Measurements from ENCODE around the gene YPEL4. TPM values are rescaled to one million over a fixed set of nuclear protein-coding genes. Genes with fewer than 3 reads are reported as not detected.
A peak's percentile ranks its signal among the peaks of the same experiment; 100 is the strongest.

YPEL4 gene
- polyA plus RNA-seq, 1 donor: 5.1 TPM

DNA sequence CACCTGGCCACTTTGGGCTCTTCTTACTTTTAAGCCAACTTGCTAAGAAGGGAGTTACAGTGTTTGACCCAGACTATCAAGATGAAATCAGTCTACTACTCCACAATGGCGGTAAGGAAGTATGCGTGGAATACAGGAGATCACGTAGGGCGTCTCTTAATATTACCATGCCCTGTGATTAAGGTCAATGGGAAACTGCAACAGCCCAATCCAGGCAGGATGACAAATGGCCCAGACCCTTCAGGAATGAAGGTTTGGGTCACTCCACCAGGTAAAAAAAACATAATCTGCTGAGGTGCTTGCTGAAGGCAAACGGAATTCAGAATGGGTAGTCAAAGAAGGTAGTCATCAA is 1.0 kb upstream of the YPEL4 start:
- DNase-seq: no peak

DNA sequence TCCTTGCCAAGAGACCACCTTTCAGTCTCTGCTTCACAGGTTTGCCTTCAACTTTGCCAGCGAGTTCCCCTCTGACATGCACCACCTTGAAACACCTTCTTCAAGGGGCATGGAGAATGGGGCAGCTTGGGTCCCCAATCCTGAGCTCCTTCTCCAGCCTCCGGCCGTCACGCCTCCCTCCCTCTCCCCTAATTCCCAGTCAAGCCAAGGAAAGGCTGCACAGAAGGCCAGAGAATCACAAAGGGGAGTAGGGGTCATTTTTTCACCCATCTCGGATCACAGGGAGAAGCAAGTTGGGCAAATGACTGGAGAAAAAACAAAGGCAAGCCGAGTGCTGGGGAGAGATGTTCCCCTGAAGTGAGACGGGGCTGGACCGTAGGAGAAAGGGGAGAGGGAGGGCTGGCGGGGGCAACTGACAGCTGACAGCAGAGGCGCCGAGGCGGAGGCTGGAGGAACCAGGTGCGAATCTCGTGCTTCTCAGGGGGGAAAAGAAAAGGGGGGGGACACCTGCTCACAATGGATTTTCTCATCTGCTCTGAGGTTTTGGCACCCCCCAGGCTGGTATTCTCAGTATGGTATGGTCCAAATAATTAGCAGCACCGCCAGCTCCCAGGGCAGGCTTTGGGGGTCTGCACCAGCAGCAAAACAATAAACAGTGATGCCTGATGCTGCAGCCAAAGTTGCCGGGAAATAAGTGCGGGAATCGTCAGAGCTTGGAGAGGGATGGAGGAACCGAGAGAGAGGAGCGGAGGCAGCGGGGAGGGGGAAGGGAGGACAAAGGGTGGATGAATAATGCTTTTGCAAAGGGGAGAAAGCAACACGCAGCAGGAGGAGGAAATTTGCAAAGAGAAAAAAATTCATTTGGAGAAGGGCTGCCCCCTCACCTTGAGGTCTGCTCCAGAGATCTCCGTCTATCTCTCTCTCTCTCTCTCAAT is 644 bp downstream of the YPEL4 start:
- no peak for DNase-seq

DNA sequence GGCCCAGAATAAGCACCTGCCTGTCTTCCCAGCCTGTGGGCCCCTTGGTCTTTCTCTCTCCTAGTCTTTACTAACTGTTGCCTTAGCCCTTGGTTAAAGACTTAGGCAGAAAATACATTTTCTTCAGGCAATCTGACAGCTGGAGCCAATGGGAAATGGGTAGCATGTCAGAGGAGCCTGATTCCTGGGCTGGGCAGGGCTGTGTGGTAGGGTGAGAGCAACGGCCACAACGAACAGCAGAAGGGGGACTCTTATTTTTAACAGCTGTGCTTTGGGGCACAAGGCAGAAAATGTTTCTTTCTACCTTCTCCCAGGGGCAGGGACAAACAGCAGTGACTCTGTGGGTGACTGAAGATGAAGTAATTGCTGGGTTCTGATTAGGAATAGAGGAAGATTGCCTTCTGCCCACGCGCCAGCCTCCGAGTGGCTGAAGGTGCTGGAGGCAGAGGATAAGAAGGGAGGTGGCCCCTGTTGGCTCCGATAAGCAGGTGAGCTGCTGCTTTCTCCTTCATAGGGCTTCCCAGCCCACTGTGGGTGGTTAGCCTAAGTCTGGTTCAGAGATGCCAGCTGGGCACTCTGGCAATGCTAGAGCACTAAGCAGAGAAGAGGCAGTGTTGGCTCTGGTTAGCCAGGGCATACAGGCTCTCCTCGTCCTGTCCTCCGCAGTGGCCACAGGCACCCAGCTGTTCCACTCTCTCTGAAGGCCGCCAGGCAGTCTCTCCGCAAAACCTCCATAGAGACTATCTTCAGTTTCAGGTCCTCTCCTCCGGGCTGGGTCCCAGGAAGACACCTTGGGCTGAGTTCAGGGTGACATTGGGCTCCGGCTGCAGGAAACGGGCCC is 1.5 kb downstream of the YPEL4 start:
- no peak for DNase-seq

DNA sequence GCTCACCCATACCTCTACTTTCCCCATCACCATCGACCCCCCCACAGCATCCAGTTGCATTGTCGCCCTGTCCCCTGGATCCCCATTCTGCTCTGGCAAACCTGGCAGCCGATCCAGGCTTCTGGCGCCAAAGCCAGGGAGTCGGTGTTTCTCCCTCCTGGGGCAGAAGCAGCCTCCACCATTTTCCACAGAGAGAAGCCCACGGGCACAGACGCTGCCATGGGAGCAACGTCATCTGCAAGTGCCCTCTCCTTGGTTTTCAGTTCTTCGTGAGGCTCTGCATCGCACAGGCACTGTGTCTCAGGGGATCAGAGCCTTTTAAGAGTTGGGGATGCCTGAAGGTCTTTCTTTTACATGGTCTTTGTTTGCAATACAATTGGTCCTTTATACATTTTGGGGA is 2.3 kb downstream of the YPEL4 start:
- DNase-seq: no peak

DNA sequence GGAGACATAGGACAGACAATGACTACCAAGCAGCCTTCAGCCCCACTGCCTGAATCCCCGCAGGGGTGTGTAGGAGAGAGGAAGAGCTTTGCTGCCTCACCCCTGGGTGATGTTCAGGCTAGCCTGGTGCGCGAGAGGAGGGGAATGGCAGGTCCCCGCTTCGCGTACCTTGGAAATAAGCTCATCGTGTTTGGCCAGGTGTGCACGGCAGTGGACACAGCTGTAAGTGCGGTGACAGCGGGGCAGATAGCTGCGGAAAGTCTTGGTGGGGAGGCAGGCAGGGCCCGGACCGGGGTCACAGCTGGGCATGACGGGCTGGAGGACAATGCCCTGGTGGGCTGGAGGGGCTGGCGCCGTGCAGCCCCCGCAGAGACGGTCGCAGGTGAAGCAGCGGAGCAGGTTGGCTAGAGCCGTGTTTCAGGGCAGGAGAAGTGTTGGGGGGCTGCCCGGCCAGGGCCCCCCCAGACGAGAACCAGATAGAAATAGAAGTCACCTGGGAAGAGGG is 2.9 kb downstream of the YPEL4 start:
- no peak for DNase-seq

DNA sequence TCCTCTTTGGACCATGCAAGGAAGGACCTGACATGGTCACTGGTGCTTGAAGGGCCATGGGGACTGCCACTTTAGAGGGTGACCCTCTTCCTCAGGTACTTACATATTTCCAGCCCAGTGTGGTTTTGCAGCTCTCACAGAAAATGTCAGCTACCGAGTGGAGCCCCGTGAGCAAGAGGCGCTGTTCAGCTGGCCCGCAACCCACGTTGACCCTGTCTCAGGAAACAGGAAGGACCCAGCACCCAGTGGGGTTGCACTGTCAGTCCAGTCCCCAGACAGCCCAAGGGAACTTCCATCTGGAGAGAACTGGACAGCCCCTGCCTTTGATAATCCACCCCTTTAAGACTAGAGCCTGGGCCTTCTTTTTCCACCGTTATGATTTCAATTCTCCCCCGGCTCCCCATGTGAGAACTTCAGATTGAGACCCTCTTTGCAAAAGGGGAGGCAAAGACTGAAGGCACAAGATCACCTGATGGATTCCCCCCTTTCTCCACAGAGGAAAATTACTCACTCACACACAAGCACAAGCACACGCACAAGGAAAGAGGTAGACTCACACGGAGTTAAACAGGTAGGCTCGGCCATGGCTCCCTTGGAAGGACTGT is 3.4 kb downstream of the YPEL4 start:
- no peak for DNase-seq

GRCh38 chr11:57645689-57646085 is 4.0 kb downstream of the YPEL4 start:
- no peak for DNase-seq

DNA sequence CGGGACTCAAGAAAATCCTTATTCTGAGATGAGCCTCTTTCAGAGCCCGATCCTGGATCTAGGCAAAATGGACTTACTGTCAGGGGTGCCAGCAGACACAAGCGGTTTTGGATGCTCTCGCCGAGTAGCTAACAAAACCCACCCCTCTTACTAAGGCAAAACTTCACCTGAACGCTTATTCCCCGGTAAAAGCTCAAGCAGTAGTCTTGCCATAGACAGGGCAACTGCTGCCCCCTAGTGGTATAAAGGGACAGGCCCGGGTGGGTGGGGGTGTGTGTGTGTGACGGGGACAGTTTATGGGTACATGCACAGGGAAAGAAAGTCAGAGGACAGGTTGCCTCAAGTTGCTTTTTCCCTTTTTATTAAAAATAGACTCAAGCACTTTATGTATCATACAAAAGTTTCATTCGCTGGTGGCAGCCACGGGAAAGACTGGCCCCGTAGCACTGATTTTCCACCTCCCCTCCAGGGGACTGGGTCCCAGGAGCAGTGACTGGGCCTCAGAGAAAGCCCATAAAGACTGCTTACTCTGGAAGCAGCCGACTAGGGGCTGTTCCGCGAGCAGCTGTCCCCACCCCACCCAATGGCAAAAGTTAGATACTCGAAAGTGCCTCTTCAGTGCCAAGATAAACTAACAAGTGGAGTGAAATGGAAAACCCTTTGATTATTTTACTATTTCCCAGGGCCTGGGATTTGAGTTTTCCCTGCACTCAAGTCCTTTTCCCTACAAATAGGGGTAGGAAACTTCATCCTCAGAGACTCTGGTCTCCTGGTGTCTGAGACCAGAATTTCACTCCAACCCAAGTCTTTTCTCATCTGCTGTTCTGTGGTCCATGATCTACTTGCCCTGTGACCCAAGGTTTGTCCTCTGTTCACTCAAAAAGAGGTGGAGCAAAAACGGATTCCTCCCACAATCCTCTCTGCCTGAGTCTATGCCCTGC is 4.7 kb downstream of the YPEL4 start:
- DNase-seq: no peak

- DNase-seq: no peak
These were observed 5.9 kb downstream of the YPEL4 start for GRCh38 chr11:57643802-57644201.

- no peak for DNase-seq
These were observed 8.5 kb downstream of the YPEL4 start for GRCh38 chr11:57641011-57641807.

DNA sequence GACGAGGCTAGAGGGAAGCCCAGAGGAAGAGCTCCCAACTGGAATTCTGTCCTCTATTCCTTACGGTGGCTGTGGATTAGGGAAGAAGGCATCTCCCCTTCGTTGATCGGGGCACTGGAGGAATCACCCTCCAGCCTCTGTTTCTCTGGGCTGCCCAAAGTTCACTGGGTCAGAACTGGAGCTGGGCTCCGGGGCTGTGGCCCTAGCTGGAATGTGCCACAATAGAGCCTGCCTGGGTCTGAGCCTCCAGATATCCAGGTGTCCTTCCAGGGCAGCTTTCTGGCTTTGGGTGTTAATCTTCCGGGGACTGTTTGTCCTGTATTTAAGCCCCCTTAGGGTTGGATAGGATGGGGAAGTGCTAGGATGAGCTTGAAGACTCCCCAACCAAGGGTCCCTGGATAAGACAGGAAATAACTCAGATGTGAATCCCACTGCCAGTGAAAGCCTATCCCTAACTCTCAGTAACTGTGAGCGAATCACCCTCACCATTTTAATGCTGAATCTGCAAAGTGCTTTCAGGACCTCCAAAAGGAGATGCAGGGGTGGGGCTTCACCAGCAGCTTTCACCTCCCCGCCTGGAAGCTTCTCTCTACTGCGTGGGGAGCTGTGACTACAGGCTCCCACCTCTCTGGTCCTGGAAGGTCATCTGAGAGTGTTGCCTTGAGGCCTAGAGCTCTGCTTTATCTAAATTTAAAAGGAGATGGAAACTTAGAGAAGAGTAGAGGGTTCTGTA is 9.5 kb downstream of the YPEL4 start:
- DNase-seq: no peak

DNA sequence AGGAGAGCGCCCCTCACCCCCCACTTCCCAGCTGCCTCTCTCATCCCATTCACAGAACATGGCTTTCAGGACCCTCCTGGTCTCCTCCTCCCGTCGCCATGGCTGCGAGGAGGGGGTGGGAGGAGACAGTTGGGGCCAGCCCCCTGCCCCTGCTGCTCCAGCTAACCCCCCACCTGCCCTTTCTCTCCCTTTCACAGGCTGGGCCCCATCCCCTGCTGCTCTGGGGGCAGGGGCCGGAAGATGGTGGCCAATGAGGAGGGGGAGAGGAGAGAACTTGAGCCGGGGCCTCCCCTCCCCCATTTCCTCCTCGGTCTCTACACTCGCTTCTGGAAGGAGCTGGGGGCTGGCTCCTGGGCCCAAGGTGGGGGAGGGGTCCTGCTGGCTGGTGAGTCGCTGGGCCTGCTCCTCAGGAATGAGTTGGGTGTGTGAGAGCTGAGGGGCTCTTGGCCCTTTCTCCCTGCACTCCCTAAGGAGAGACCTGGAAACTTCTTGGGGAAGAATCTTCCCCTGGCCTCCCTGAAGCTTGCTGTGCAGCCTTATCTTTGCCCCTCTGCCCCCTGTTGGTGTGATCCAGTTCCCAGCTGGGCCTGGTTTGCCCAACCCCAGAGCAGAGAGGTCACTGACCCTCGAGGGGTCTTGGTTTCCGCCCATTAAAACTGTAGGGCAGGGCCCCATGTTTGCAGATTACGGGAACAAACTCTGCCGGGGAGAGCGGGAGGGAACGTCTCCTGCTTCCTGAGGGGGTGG is 10.2 kb downstream of the YPEL4 start:
- DNase-seq: peak; percentile 96

DNA sequence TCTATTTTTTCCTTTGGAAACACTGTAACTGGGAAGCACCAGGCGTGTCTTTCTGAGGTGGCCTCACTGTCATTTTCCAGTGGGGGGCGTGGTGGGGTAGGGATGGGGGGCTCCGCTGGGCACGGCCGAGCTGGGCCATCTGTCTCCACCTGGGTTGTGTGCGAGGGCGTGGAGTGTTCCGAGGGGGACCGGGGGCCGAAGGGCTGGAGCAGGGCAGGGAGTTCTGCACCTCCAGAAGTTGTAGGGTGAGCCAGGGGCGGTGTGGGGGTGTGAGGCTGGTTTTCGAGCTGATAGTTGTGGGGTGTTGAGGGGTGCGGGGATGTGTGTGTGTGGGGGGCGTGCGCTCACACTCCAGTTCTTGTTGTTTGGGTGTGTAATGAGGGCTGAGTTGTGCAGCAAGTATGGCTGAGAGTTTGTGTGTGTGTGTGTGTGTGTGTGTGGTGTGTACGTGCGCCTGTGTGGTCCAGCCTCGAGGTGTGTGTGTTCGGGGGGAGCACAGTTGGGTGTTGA is 10.8 kb downstream of the YPEL4 start:
- DNase-seq: no peak

DNA sequence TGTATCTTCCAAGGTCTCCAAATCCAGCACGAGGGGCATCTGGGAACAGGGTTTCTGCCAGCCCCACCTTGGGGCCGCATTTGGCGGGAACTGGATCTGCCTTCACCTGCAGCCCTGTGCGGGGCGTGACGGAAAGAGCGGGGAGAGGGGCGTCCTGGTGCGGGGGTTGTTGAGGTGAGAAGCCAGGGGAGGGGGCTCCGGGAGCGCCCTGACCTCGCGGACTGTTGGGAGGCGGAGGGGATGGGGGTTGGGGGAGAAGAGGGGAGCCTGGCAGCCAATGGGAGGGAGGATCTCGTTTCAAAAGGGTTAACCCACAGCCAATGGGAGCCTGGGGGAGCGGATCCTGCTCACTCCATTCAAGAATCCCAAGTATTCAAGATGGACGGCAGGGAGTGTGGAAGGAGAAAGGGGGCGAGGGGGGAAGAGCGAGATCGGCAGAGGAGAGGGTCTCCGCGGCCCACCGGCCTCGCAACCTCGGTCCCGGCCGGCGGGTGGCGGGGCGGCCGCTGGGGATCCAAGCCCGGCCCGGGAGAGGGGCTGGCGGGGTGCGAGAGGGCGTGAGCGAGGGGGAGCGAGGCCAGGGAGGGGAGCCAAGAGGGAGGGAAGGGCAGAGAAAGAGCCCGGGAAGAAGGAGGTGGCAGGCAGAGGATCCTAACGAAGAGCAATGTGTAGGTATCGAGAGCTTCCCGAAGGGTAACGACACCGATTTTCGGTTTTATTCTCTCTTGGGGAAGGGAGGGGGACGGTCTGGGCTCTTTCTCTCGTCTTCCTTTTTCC is 11.5 kb downstream of the YPEL4 start:
- peak; percentile 94 for DNase-seq

DNA sequence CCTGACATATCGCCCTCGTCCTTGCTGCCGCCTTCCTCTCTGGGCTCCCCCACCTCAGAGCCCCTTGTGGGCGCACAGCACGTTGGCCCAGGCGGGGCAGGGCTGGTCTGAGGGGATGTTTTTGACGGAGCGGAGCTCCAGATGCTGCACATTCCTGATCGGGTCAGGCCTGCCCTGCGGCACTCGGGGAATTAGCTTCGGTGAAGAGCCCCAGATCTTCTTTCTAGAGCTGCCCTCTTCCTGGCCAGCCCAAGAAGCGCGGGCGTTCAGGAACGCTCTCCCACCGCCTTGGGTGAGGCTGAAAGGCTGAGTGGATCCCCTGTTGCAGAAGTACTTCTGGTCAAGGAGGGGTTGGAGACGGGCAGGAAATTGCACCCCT is 12.1 kb downstream of the YPEL4 start:
- DNase-seq: no peak

GRCh38 chr11:57635246-57635645 is 14.5 kb downstream of the YPEL4 start:
- DNase-seq: no peak

GRCh38 chr11:57634311-57634710 is 15.4 kb downstream of the YPEL4 start:
- no peak for DNase-seq
